HL-60/S4 (cell line): ENCODE data around the gene MYOCD.

ENCODE experiments used
- in situ Hi-C: fragments of 300-500 bp; cut with MboI; formaldehyde crosslinking; loops from 2 replicates; pipeline ENCODE4 v1.14.3; 2022; ENCODE audit warnings: low sequenced_read_pairs

Gene MYOCD

DNA sequence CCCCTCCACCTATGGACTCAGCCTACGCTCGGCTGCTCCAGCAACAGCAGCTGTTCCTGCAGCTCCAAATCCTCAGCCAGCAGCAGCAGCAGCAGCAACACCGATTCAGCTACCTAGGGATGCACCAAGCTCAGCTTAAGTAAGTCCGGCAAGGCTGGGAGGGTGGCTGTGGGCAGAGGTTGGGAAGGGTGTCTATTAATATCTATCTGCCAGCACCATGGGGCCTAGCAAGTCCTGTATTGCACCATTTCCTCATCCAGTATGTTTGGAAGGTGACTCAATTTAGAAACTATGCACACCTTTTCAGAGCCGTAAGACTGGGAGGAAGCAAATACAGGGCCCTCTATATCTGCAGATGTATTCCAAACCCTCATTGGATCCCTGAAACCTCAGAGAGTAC, 78.6 kb downstream of the MYOCD start:
- in situ Hi-C loops: no loop called here

- in situ Hi-C loops: no loop called here
Measured at GRCh38 chr17:12744786-12745185, 79.1 kb downstream of the MYOCD start.

GRCh38 chr17:12745486-12745885, 79.8 kb downstream of the MYOCD start:
- in situ Hi-C loops: no loop called here

DNA sequence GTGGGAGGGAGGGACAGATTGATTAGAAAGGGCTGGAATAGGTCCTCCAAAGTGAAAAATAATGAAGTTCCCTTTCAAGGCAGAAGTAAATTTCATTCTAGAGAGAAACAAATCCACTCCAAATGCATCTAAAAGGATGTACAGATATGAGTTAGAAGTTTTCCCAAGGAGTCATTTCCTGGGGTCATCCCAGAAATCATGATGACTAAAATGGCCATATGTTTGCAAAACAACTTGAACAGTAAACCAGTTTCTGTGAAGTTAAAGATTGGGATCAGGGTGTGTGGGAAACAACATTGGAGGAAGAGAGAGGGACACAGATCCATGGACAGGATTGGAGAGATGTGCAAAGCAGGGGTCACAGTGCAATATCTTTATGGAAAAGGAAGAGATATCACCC, 91.1 kb downstream of the MYOCD start:
- in situ Hi-C loops: no loop called here

DNA sequence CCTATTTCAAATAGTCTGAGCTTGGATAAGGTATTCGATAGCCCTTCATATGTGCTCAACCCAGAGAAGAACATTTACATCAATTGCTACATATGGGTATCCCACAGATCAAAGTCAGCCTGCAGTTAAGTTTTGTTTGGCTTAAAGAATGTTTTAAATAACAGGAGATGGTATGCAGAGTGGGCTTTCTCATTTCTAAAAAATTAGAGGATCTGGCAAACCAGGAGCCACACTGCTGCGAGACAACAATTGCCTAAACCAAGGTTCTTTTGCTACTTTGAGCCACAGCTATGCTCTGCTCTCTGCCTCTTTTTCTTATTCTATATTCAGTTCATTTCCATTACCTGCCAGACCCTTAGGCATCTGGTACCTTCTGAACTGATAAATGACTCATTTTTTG, 93.4 kb downstream of the MYOCD start:
- in situ Hi-C loops: no loop called here

DNA sequence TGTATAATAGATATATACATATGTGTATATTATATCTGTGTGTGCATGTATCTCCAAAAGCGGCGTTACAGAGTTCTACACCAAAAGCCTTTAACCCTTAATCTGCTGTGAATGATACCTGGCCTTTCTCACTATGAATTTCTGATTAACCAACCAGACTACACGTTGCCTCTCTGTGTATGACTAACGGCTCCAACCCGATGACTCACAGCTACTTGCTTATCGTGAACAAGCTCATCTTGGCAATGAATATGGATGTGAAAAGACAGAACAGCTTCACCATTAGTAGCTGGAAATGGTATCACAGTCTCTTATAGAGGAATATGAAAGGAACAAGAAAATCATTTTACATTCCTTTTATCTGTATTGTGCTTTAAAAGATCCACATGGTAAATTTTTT, 99.9 kb downstream of the MYOCD start:
- in situ Hi-C loops: no loop called here

DNA sequence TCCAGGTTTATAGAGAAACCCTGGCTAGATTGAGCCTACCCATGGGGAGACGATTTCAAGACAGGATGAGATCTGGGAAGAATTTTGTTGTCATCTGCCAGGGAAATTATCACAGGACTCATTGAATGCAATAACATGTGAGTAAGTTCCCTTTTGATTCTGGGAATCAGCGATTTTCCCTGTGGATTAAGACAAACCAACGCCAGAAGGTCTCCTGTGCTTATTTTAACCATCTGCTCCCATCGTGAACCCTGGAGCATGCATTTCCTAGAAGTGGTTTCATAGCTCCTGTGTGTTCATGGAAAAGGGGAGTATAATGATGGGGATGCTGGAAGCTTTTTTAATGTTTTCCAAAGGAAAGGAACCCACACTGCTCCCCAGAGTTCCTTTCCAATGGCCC, 102.6 kb downstream of the MYOCD start:
- in situ Hi-C loops: no loop called here

GRCh38 chr17:12769981-12770380, 104.3 kb downstream of the MYOCD start:
- in situ Hi-C loops: no loop called here

GRCh38 chr17:12773153-12773552, 107.5 kb downstream of the MYOCD start:
- in situ Hi-C loops: no loop called here

- in situ Hi-C loops: no loop called here
Measured at GRCh38 chr17:12789075-12789480, 123.4 kb downstream of the MYOCD start.

- in situ Hi-C loops: no loop called here
Measured at GRCh38 chr17:12789481-12790248, 124.0 kb downstream of the MYOCD start, which contains the start of gene ARHGAP44. TSS of gene ARHGAP44 (plus strand) at chr17:12789498. CDS start at chr17:12789839, 341 bp downstream.

GRCh38 chr17:12790249-12791106, 124.8 kb downstream of the MYOCD start:
- in situ Hi-C loops: no loop called here

DNA sequence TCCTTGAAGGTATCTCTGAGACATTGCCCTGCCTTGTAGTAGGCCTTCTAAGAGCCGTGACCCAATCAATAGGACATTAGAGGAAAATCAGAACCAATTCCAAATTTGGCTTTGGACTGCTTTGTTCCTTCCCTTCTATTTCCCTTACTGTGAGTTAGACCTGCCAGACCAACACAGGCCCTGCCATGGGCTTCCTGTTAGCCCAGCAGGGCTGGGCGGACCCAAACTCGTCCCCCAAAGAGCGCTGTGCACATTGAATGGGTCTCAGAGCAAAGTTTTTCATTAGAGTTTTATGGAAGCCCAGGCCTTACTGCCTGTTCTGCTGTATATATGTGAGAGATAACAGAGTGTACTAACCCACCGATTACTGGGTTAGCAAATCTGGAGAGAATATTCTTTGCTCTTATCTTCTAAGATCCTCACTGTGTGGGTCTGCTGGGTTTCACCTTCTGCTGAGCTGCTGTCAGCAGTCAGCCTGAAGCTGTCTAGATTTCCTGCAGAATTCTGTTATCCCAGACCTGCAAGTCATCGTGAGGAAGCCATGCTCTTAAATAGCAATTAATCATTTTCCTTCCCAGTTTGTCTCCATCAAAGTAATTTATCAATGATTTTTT, 129.3 kb downstream of the MYOCD start:
- in situ Hi-C loops: no loop called here

DNA sequence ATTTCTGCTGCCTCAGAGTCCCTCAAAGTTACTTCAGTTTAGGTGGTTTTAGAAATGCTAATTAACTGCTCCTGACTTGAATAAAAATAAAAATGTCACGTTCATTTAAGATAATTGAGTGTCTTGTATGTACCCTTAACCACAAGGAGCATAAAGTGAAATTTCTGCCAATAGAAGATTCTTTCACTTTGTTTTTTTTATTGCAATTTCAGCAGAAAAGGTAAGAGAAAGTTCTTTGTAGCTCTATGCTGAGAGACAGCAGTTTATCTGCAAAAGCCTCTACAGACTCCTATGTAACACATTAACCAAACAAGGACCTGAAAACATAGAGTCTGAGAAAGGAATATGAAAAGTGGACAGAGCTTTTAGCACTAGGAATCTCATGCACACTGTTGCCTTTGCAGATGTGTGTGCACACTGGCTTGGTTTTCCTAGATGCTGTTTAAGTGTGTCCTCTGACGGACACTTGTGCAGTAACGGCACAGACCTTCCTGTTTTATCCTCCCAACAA, 135.2 kb downstream of the MYOCD start:
- in situ Hi-C loops: no loop called here

GRCh38 chr17:12806630-12807029, 140.9 kb downstream of the MYOCD start:
- in situ Hi-C loops: no loop called here

DNA sequence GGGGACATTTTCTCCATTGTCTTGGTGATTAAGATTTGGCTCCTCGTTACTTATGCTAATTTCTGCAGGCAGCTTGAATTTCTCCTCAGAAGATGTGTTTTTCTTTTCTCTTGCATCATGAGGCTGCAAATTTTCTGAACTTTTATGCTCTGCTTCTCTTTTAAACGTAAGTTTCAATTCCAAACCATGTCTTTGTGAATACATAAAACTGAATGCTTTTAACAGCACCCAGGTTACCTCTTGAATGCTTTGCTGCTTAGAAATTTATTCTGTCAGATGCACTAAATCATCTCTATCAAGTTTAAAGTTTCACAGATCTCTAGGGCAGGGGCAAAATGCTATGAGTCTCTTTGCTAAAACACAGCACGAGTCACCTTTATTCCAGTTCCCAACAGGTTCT, 143.0 kb downstream of the MYOCD start:
- in situ Hi-C loops: no loop called here

GRCh38 chr17:12812877-12813276, 147.2 kb downstream of the MYOCD start:
- in situ Hi-C loops: no loop called here

- in situ Hi-C loops: no loop called here
Measured at GRCh38 chr17:12813664-12814063, 148.0 kb downstream of the MYOCD start.

DNA sequence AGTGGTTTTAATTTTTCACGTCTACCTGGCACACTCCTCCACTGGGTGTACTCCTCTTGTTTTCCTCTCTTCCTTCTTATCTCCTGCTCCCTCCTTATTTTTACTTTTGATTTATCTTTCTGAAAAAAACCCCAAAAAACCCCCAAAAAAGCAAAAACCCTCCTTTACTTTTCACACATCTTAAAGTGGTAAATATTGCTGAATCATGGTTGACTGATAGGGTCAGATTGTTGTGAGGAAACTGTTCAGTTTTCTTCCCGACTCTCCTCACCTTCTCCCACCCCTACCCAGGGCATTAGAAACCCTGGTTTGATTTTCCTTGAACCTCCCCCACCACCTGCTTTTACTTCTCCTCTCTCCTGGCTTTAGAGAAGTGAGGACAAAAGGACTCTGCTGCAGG, 149.0 kb downstream of the MYOCD start:
- in situ Hi-C loops: no loop called here

- in situ Hi-C loops: no loop called here
Measured at GRCh38 chr17:12815642-12816141, 150.0 kb downstream of the MYOCD start.
